Left ventricle myocardium superior (tissue), 1 donor: ENCODE measurements around the gene PRAMEF14. TPM values are rescaled to one million over a fixed set of nuclear protein-coding genes. Genes with fewer than 3 reads are reported as not detected.
"Not testable (repeated sequence)": the region's sequence is repeated elsewhere in the genome, so short reads cannot be mapped to it uniquely, and the experiment has no call there.

ENCODE experiments used
- ATAC-seq: fragments of 200-7000 bp; cut with Tn5 transposase; one replicate; pipeline ENCODE4 v1.9.1; 2020; ENCODE audit warnings: mild to moderate bottlenecking, moderate library complexity
- DNase-seq: peaks from one replicate; pipeline ENCODE4 v3.0.0-alpha.2; 2020
- intact Hi-C: fragments of 100-400 bp; cut with micrococcal nuclease; formaldehyde crosslinking; loops from one replicate; pipeline ENCODE4 v1.11.0; 2022
- long read RNA-seq: library from polyadenylated mRNA; unstranded; transcript quantifications from one replicate; pipeline ENCODE4 v2.0.0, GENCODE V29; 2021
- total RNA-seq: library from RNA; stranded (reverse); fragmentation: NEBNext Ultra II Directional; extraction: Animal tissue kit (Norgen Biotek cat#: 25700); gene quantifications from one replicate; pipeline ENCODE4 v1.2.1, GENCODE V29; 2021
- donor health status: DM: no; HTN: yes; CAD: no; lungs with severe emphysema.

Gene PRAMEF14, protein sequence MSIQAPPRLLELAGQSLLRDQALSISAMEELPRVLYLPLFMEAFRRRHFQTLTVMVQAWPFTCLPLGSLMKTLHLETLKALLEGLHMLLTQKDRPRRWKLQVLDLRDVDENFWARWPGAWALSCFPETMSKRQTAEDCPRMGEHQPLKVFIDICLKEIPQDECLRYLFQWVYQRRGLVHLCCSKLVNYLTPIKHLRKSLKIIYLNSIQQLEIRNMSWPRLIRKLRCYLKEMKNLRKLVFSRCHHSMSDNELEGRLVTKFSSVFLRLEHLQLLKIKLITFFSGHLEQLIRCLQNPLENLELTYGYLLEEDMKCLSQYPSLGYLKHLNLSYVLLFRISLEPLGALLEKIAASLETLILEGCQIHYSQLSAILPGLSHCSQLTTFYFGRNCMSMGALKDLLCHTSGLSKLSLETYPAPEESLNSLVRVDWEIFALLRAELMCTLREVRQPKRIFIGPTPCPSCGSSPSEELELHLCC
- not detected for total RNA-seq
- long read RNA-seq, result 0 reads

DNA sequence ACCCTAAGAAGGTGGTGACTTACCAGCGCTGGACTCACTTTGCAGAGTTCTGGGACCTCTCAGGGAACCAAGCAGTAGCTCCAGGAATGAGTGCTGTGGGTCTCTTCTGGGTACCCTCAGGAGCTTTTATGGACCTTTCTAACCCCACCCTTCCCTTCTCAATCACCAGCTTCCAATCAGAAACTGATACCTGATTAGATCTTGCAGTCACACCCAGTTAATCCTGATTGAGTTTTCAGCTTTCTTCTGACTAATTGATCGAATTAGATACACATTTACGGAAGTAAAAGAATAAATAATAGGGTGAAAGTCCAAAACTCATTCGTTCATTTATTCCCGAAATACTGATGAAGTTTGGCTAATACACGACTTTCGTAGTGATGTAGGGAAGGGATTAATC lies at the start of gene PRAMEF14:
TSS of gene PRAMEF14 (minus strand) at position 101 of the 400 bp plus-strand sequence. CDS start 1,820 bp downstream, outside the sequence.
- ATAC-seq, DNase-seq, intact Hi-C loops: not testable (repeated sequence)

DNA sequence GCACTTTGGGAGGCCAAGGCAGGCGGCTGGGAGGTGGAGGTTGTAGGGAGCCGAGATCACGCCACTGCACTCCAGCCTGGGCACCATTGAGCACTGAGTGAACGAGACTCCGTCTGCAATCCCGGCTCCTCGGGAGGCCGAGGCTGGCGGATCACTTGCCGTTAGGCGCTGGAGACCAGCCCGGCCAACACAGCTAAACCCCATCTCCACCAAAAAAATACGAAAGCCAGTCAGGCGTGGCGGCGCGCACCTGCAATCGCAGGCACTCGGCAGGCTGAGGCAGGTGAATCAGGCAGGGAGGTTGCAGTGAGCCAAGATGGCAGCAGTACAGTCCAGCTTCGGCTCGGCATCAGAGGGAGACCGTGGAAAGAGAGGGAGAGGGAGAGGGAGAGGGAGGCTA lies 48.4 kb upstream of the PRAMEF14 start:
- ATAC-seq, intact Hi-C loops, DNase-seq: not testable (repeated sequence)

DNA sequence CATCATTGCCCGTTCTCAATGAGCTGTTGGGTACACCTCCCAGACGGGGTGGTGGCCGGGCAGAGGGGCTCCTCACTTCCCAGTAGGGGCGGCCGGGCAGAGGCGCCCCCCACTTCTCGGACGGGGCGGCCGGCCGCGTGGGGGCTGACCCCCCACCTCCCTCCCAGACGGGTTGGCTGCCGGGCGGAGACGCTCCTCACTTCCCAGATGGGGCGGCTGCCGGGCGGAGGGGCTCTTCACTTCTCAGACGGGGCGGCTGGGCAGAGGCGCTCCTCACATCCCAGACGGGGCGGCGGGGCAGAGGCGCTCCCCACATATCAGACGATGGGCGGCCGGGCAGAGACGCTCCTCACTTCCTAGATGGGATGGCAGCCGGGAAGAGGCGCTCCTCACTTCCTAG lies 47.8 kb upstream of the PRAMEF14 start:
- DNase-seq, ATAC-seq, intact Hi-C loops: not testable (repeated sequence)

DNA sequence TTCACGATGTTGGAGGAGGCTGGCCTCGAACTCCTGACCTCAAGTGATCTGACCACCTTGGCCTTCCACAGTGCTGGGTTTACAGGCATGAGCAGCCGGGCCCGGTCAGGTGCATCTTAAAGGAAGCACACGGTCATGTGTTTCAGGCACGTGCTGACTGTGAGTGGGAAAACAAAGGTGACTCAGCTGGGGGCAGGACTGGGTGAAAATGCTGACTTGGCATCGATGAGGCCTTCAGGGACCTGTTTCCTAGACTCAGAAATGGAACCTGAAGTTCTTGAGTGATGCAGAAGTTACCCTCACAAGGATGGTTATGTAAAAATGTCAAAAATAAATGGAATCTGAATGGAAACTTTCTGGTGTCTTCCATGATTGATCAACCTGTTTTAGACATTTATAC lies 46.1 kb upstream of the PRAMEF14 start:
- intact Hi-C loops, DNase-seq, ATAC-seq: not testable (repeated sequence)

DNA sequence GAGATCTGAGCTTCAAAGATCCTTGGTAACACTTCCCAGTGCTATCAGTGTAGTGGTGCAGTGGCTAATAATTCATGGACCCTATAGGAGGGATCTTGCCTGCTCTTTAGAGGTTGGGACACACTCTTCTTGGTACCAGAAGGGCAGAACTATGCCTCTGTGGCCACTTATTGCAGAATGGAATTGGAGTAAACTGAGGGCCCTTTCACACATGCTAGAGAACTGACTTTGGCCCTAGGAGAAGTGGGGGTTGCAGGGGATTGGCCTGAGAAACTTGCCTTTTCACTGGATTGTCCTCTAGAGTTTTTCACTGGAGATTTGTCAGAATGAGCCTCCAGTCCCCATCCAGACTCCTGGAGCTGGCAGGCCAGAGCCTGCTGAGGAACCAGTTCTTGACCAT lies 42.4 kb upstream of the PRAMEF14 start, which contains the start of gene PRAMEF17:
TSS of gene PRAMEF17 (plus strand) at position 301 of the 400 bp plus-strand sequence. CDS start at position 327, 26 bp downstream.
- intact Hi-C loops, DNase-seq, ATAC-seq: not testable (repeated sequence)

DNA sequence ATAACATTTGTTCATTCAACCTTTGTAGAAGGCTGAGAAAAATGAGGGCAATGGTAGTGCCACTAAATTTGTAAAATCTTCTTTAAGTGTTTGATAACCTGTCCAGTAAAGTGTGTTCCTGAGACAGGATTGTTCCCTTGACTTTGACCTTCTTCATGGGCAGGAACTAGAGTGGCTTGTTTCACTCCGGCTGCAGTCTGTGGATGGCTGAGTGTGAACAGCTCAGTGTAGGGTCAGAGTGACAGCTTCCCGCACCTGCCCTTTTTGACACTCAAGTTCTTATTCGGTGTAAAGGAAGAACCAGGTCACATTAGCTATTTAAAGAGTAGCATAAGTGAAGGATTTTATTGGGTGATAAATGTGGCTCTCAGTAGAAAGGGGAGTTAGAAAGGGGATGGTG lies 33.4 kb upstream of the PRAMEF14 start:
- intact Hi-C loops, ATAC-seq, DNase-seq: not testable (repeated sequence)

DNA sequence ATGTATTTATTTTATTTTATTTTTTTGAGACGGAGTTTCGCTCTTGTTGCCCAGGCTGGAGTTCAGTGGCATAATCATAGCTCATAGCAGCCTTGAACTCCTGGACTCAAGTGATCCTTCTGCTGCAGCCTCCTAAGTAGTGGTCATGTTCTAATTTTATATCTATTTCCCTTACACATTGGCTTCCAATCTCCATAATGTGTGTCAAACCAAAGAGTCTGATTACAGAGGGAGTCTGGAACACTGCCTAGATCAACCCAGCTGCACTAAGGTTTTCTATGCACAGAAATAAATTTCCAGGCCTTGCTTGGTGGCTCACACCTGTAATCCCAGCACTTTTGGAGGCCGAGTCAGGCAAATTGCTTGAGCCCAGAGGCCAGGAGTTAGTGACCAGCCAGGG lies 32.0 kb upstream of the PRAMEF14 start:
- DNase-seq, ATAC-seq, intact Hi-C loops: not testable (repeated sequence)

DNA sequence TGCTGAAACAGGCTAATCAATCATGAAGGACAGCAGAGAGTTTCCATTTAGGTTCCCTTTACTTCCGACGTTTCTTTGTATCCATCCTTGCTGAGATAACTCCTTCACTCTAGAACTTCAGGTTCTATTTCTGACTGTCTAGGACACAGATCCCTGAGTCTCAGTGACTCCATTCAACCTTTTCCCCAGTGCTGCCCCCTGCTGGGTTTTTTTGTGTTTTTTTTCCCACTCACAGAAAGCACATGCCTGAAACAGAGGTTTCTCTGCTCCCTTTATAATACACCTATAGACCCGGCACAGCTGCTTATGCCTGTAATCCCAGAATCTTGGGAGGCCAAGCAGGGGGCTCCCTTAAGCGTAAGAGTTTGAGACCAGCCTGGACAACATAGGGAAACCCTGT lies 21.6 kb upstream of the PRAMEF14 start:
- ATAC-seq, DNase-seq, intact Hi-C loops: not testable (repeated sequence)

DNA sequence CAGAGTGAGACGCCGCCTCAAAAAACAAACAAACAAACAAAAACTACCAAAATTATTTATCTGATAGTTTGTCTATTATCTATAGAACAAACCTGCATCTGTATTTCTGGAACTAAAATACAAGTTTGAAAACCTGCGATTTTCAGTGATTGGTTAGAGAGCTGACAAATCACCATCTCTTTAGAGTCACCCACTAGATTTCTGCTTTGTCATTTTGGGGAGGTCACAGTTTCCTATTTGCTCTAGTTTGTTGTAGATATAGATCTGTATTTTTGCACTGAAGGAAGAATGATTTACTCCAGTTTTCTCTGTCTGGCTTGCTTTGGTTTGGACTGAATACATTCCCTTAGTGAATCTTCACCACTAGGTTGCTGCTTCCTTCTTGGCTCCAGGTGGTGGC lies 19.6 kb upstream of the PRAMEF14 start:
- DNase-seq, ATAC-seq, intact Hi-C loops: not testable (repeated sequence)

DNA sequence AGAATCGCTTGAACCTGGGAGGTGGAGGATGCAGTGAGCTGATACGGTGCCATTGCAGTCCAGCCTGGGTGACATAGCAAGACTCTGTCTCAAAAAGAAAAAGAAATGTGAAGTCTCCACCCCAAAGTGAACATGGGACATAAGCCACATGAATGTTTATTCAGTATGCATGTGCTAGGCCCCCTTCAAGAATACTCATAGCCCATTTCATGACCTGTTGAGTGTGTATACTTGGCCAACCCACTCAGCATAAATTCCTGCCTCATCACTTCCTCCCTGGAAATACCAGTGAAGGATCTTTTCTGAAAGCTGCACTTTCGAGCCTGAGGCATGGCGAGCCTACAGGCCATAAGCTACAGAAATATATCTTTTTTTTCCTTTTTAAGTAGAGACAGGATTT lies 18.0 kb upstream of the PRAMEF14 start:
- intact Hi-C loops, ATAC-seq: not testable (repeated sequence)

DNA sequence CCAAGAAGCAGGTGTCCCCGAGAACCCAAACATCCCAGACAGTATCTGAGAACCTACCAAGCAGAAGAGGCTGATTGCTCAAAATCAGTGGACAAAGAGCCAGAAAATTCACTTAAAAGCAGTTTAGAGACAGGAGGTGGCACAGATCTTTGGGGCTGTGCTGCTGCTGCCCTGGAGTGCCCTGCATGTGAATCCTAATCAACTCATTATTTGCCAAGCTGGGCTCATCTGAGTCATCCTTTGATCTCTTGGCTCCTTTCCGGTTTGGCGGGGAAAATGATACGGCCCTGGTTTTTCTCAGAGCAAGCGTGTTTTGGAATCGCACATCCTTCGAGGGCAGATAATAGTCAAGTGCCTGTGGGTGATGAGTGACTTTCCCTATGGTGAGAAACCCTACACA lies 15.4 kb upstream of the PRAMEF14 start:
- ATAC-seq, DNase-seq, intact Hi-C loops: not testable (repeated sequence)

More for the DNA sequence above, 18.0 kb upstream of the PRAMEF14 start:
- not testable (repeated sequence) for DNase-seq

DNA sequence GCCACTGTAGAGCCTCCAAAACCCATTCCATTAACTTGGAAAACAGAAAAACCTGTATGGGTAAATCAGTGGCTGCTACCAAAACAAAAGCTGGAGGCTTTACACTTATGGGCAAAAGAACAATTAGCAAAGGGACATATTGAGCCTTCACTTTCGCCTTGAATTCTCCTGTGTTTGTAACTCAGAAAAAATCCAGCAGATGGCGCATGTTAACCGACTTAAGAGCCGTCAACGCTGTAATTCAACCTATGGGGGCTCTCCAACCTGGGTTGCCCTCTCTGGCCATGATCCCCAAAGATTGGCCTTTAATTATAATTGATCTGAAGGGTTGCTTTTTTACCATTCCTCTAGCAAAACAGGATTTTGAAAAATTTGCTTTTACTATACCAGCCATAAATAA lies 9.8 kb upstream of the PRAMEF14 start:
- DNase-seq, ATAC-seq, intact Hi-C loops: not testable (repeated sequence)

DNA sequence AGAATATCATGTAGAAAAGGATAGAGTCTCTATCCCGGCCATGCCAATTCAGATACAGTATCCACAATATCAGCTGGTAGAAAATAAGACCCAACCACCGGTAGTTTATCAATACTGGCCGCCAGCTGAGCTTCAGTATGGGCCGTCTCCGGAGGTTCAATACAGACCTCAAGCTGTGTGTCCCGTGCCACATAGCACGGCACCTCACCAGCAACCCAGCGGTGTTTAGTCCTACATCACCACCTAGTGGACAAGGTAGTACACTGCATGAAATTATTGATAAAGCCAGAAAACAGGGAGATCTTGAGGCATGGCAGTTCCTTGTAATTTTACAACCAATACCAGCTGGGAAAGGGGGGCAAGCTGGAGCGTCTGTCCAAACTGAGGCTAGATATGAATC lies 7.5 kb upstream of the PRAMEF14 start:
- intact Hi-C loops, ATAC-seq, DNase-seq: not testable (repeated sequence)

DNA sequence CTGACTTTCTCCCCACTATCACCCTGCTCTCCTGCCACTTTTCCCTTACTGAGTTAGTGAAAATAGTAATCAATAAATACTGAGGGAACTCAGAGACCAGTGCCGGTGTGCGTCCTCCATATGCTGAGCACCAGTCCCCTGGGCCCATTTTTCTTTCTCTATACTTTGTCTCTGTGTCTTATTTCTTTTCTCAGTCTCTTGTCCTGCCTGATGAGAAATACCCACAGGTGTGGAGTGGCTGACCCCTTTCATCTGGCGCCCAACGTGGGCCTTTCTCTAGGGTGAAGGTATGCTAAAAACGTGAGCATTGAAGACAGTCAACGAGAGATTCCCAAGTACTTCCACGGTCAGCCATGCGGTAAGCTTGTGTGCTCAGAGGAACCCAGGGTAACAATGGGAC lies 6.5 kb upstream of the PRAMEF14 start:
- DNase-seq, intact Hi-C loops, ATAC-seq: not testable (repeated sequence)

DNA sequence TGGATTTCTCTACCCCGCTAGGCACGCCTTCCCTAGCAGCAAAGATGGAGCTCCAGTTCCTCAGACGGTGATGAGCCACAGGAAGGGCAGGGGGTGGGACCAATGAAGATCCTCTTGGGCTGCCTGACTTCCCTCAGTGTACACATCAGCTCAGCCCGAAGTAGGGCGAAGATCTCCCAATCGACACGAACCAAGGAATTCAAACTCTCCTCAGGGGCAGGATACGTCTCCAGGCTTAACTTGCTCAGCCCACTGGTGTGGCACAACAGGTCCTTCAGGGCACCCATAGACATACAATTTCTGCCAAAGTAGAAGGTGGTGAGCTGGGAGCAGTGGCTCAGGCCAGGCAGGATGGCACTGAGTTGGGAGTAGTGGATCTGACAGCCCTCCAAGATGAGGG lies 4.4 kb downstream of the PRAMEF14 start:
- DNase-seq, ATAC-seq, intact Hi-C loops: not testable (repeated sequence)

DNA sequence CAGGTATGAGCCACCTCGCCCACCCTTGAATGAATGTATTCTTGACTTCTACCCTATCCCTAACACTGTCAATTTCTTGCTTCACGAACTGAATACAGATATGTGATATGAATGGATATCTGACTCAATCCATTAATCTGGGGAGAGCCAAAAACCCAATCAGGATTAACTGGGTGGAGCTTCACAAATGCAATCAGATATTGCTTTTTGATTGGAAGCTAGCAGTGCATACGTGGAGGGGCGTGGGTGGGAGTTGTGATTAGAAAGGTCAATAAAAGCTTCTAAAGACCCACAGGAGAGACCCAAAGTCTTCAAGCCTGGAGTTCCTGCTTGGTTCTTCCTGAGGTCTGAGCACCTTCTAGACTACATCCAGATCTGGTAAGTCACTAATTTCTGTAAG lies 31.7 kb downstream of the PRAMEF14 start, which contains the start of gene PRAMEF15:
TSS of gene PRAMEF15 (plus strand) at position 301 of the 400 bp plus-strand sequence. CDS start 2,827 bp downstream, outside the sequence.
- DNase-seq, intact Hi-C loops, ATAC-seq: not testable (repeated sequence)

DNA sequence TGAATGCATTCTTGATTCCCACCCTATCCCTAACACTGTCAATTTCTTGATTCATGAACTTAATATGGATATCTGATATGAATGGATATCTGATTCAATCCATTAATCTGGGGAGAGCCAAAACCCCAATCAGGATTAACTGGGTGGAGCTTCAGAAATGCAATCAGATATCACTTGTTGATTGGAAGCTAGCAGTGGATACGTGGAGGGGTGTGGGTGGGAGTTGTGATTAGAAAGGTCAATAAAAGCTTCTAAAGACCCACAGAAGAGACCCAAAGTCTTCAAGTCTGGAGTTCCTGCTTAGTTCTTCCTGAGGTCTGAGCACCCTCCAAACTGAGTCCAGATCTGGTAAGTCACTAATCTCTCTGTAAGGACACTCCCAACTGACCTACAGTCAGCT lies 43.7 kb downstream of the PRAMEF14 start, which contains the start of gene PRAMEF33:
TSS of gene PRAMEF33 (plus strand) at position 301 of the 400 bp plus-strand sequence. CDS start 2,416 bp downstream, outside the sequence.
- ATAC-seq, DNase-seq, intact Hi-C loops: not testable (repeated sequence)

DNA sequence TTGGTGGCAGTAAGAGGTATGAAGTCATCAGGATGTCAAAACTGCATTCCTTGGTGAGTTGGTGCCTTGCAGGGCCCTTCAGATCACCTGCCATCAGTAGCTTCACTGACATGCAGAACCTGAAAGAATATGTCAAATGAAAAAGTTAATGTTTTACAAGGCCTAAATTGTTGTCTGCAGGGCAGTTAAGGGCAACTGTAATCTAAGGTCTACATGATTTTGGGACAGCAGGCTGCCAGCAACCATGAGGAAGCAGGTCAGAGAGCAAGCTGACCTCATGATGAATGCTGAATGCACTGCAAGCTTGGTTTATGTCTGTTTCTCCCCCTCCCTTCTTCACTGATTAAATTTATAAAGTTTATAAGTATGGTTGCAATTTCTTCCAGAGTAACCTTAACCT lies 44.7 kb downstream of the PRAMEF14 start:
- intact Hi-C loops, ATAC-seq, DNase-seq: not testable (repeated sequence)

DNA sequence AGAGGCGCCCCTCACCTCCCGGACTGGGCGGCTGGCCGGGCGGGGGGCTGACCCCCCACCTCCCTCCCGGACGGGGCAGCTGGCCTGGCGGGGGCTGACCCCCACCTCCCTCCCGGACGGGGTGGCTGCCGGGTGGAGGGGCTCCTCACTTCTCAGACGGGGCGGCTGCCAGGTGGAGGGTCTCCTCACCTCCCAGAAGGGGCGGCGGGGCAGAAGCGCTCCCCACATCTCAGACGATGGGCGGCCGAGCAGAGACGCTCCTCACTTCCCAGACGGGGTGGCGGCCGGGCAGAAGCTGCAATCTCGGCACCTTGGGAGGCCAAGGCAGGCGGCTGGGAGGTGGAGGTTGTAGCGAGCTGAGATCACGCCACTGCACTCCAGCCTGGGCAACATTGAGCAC lies 48.2 kb downstream of the PRAMEF14 start:
- ATAC-seq, intact Hi-C loops, DNase-seq: not testable (repeated sequence)
